Cardiac muscle cell (in vitro differentiated cells and primary cell): Measurements from ENCODE around the gene C22orf39. TPM values are rescaled to one million over a fixed set of nuclear protein-coding genes. Genes with fewer than 3 reads are reported as not detected.
A peak's percentile ranks its signal among the peaks of the same experiment; 100 is the strongest.

ENCODE experiments used
- DNase-seq, 2 donors: peaks; one replicate each; pipeline versions ENCODE4 v3.0.0 to v3.0.0-alpha.2; 2010 to 2017; ENCODE audit warnings: low read depth in 1 of 2, low spot score in 1 of 2
- H3K27ac ChIP-seq: fragments of 200-600 bp; sonication (generic); 2 replicates; pipeline ENCODE4 v1.5.1; 2016
- H3K27me3 ChIP-seq: fragments of 200-600 bp; sonication (generic); 2 replicates; pipeline ENCODE4 v1.6.0; 2016; ENCODE audit warnings: control low read depth
- H3K36me3 ChIP-seq: fragments of 200-600 bp; sonication (generic); 2 replicates; pipeline ENCODE4 v1.5.1; 2016; ENCODE audit warnings: control low read depth
- H3K4me1 ChIP-seq: fragments of 200-600 bp; sonication (generic); 2 replicates; pipeline ENCODE4 v1.8.1; 2017; ENCODE audit warnings: low read depth, mild to moderate bottlenecking, mixed run types
- H3K4me3 ChIP-seq: fragments of 200-600 bp; sonication (generic); 2 replicates; pipeline ENCODE4 v1.5.1; 2016; ENCODE audit warnings: mild to moderate bottlenecking
- H3K9me3 ChIP-seq: fragments of 200-600 bp; sonication (generic); 2 replicates; pipeline ENCODE4 v1.5.1; 2017; ENCODE audit warnings: low read depth, mild to moderate bottlenecking, control low read depth
- polyA plus RNA-seq: library from polyadenylated mRNA; unstranded; fragments of >200 nt; fragmentation: Nextera tagmentation; extraction: Ambion mirVana; gene quantifications from 2 replicates; pipeline ENCODE4 v1.2.1, GENCODE V29; 2016
- total RNA-seq: library from RNA; depleted of rRNA; stranded (reverse); fragments of >200 nt; gene quantifications from 2 replicates; pipeline ENCODE4 v1.2.3, GENCODE V29; 2016
- TF ChIP-seq, protein P1 (sequence below): IDR thresholded peaks from 2 replicates; pipeline ENCODE4 v1.5.1; 2012; ENCODE audit warnings: low read depth, mild to moderate bottlenecking, low read length

C22orf39 gene
- total and polyA plus RNA-seq, 2 experiments from 2014 or later: 102 to 133 TPM

DNA sequence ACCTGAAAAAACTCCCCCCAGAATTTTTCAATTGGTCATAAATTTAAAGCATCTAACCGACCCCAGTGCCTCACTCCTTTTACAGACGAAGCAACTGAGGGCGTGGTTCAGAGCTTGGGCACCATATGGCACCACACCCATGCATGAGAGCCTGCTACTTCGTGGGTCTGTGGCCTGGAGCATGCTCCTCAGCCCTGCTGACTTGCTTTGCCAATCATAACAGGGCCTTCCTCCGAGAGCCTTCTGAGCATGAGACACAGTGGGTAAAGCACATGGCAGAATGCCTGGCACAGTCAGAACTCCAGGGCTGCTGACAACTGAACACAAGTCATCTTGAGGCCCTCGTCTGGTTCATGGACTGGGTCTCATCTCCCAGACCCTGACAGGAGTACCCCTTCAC, 49.3 kb downstream of the C22orf39 start:
- H3K27me3 ChIP-seq: no peaks in the 10 kb centered on the region
- no peak overlapping the region for H3K4me3 ChIP-seq
- TF ChIP-seq, protein P1, sequence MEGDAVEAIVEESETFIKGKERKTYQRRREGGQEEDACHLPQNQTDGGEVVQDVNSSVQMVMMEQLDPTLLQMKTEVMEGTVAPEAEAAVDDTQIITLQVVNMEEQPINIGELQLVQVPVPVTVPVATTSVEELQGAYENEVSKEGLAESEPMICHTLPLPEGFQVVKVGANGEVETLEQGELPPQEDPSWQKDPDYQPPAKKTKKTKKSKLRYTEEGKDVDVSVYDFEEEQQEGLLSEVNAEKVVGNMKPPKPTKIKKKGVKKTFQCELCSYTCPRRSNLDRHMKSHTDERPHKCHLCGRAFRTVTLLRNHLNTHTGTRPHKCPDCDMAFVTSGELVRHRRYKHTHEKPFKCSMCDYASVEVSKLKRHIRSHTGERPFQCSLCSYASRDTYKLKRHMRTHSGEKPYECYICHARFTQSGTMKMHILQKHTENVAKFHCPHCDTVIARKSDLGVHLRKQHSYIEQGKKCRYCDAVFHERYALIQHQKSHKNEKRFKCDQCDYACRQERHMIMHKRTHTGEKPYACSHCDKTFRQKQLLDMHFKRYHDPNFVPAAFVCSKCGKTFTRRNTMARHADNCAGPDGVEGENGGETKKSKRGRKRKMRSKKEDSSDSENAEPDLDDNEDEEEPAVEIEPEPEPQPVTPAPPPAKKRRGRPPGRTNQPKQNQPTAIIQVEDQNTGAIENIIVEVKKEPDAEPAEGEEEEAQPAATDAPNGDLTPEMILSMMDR: no peak
- no peak for DNase-seq
- H3K4me1 ChIP-seq: peaks cover 19% of the 10 kb centered on the region
- H3K36me3 ChIP-seq: peaks cover 27% of the 10 kb centered on the region
- H3K27ac ChIP-seq: peak overlapping the region; percentile 97
- no peaks in the 10 kb centered on the region for H3K9me3 ChIP-seq

DNA sequence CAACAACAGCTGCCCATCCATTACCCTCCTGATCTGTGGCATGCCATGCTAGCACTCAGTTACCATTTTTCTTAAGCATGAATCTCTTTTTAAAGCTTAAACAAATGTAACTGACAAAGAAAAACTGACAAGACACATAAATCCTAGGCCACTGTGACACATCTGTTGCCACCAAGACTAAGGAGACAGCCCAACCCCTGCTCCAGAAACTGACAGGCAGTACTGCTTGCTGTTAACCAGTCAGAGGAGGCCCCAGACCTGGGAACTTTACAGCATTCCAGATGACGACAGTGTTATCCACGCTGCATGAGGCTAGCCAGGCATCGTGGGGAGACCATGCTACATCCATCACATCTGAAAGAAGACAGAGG, 49.8 kb downstream of the C22orf39 start:
- Histone ChIP-seq H3K27ac (peak overlapping the region; percentile 97), H3K4me3 (no peak overlapping the region), H3K36me3 (peaks cover 31% of the 10 kb centered on the region), H3K9me3 (no peaks in the 10 kb centered on the region), H3K27me3 (no peaks in the 10 kb centered on the region), H3K4me1 (peaks cover 19% of the 10 kb centered on the region)
- TF ChIP-seq, protein P1: no peak
- DNase-seq: peak in 1 of 2 donors; percentile 75

DNA sequence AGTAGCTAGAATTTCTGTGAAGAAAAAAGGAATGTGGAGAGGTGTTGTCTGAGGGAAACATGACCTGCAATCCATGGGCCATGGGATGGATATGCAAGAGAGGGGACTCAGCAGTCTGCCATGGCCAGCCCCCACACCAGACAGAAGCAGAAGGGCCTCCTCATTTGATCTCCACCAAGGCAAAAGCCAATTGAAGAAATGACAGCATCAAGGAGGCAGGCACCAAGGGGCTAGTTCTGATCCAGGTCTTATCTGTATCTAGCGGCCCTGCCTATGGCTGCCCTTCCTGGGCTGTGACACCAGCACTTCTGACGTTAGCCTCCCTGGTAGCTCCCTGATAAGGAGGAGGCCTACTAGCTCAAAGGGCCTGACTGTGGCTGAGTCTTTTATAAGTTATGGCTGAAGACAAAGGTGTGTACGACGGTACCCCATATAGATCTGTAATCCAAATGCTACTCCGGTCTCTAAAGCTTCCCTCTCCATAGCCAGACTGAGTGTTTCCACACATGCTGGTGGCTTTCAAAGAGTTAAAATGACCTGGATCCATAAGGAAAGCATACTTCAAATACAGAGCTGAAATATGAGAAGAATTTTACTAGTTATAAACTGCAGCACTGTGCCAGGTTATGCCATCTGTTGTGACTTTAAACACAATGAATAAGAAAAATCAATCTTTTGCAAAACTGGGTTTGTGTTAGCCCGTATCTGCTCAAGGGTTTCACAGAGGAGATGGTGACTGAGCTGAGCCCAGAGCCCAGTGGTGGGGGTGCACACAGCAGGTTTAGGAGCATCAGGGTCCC, 50.4 kb downstream of the C22orf39 start:
- no peaks in the 10 kb centered on the region for H3K27me3 ChIP-seq
- peak overlapping the region; percentile 97 for H3K27ac ChIP-seq
- peaks cover 35% of the 10 kb centered on the region for H3K36me3 ChIP-seq
- H3K9me3 ChIP-seq: no peaks in the 10 kb centered on the region
- H3K4me3 ChIP-seq: no peak overlapping the region
- DNase-seq: peak in 1 of 2 donors; percentile 69
- H3K4me1 ChIP-seq: peaks cover 19% of the 10 kb centered on the region
- TF ChIP-seq, protein P1: no peak

DNA sequence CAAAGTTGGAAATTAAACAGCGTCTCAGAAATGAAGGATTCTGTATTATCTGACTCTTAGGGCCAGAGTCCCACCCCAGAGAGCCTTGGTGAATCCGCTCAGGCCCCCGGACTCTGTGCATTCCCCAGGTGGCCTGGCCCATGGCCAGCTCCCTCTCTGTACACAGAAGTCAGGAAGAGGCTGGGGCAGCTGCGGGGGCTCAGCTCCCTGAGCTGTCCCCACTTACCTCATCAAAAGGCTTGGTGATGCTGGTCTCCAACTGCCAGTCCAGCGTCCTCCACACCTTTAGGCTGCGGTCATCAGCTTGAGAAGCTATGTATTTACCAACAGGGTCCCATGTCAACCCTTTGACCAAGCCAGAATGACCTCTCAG, 51.0 kb downstream of the C22orf39 start:
- no peak for DNase-seq
- Histone ChIP-seq H3K36me3 (peaks cover 39% of the 10 kb centered on the region), H3K4me1 (peaks cover 19% of the 10 kb centered on the region), H3K27me3 (no peaks in the 10 kb centered on the region), H3K9me3 (no peaks in the 10 kb centered on the region), H3K27ac (peak overlapping the region; percentile 97), H3K4me3 (no peak overlapping the region)
- TF ChIP-seq, protein P1: no peak

DNA sequence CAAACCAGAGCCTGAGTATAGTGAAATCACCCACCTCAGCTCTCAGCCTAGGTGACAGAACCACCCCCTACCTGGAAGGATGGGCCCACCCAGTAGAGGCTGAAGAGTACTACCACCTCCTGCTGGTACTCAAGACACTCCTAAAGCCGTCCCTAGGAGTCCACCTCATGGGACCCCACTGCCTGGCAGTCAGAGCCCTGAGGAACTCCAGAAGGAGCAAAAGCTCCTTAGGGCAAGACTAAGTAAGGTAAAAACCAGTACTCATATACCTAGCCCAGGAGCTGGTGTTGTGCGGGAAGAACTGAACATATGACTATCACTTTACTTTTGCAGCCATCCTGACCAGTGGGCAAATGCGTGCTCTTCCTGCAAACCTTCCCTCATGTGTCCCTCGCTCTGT, 52.2 kb downstream of the C22orf39 start:
- TF ChIP-seq, protein P1: no peak
- Histone ChIP-seq H3K9me3 (no peaks in the 10 kb centered on the region), H3K27ac (no peak overlapping the region), H3K4me1 (peaks cover 19% of the 10 kb centered on the region), H3K36me3 (peaks cover 45% of the 10 kb centered on the region), H3K4me3 (no peak overlapping the region), H3K27me3 (no peaks in the 10 kb centered on the region)
- no peak for DNase-seq
